Left hindlimb (tissue), 1 donor: ENCODE measurements around the gene LRRC18.
A peak's percentile ranks its signal among the peaks of the same experiment; 100 is the strongest.

Experiments
- DNase-seq: peaks from one replicate; pipeline ENCODE4 v3.0.0-alpha.2; 2018

LRRC18 gene

GRCh38 chr10:48939790-48940325, at the start of gene LRRC18:
Gene LRRC18, minus strand, starts transcription at chr10:48939840. Its CDS starts 25,685 bp downstream, at chr10:48914155.
- no peak for DNase-seq

- no peak for DNase-seq
Measured at GRCh38 chr10:48985621-48986158, 46.0 kb upstream of the LRRC18 start.

- no peak for DNase-seq
Measured at GRCh38 chr10:48983648-48984351, 44.2 kb upstream of the LRRC18 start.

GRCh38 chr10:48982584-48982983, 42.9 kb upstream of the LRRC18 start:
- DNase-seq: no peak

GRCh38 chr10:48981310-48981907, 41.8 kb upstream of the LRRC18 start:
- DNase-seq: peak; percentile 49

GRCh38 chr10:48978318-48978717, 38.7 kb upstream of the LRRC18 start:
- DNase-seq: no peak

- DNase-seq: no peak
Measured at GRCh38 chr10:48976196-48976595, 36.6 kb upstream of the LRRC18 start.

GRCh38 chr10:48974510-48975156, 35.0 kb upstream of the LRRC18 start:
- no peak for DNase-seq

- DNase-seq: no peak
Measured at GRCh38 chr10:48973065-48973464, 33.4 kb upstream of the LRRC18 start.

- DNase-seq: no peak
Measured at GRCh38 chr10:48970654-48971053, 31.0 kb upstream of the LRRC18 start.

- DNase-seq: no peak
Measured at GRCh38 chr10:48970046-48970445, 30.4 kb upstream of the LRRC18 start.

GRCh38 chr10:48968036-48968435, 28.4 kb upstream of the LRRC18 start:
- no peak for DNase-seq

GRCh38 chr10:48965460-48965859, 25.8 kb upstream of the LRRC18 start:
- no peak for DNase-seq

GRCh38 chr10:48964038-48964437, 24.4 kb upstream of the LRRC18 start:
- no peak for DNase-seq

- DNase-seq: no peak
Measured at GRCh38 chr10:48958598-48959190, 19.1 kb upstream of the LRRC18 start.

GRCh38 chr10:48957361-48958151, 17.9 kb upstream of the LRRC18 start:
- no peak for DNase-seq

- no peak for DNase-seq
Measured at GRCh38 chr10:48951707-48952106, 12.1 kb upstream of the LRRC18 start.

GRCh38 chr10:48948470-48949037, 8.9 kb upstream of the LRRC18 start:
- no peak for DNase-seq

- DNase-seq: peak; percentile 53
Measured at GRCh38 chr10:48947690-48948469, 8.2 kb upstream of the LRRC18 start.

- no peak for DNase-seq
Measured at GRCh38 chr10:48946891-48947500, 7.4 kb upstream of the LRRC18 start.

- DNase-seq: no peak
Measured at GRCh38 chr10:48946332-48946731, 6.7 kb upstream of the LRRC18 start.
